ENCODE results near the gene HABP2.

Gene HABP2

DNA sequence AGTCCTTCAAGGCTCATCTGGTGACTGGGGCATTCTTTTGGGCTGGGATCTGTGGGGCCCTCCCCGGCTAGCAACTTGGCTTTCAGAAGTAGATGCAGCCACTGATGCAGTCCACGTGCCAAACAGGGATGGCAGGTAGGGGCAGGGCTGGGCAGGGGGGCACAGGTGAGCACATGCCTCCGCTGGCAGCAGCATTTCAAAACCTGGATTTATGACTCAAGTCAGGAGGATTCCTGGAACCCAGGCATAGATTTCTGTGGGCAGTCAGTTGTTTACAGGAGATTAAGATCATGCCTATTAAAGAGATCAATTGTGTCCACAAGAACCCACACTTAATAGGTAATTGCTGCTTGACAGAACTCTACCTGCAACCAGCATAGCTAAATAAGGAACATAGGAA lies 839 bp upstream of the HABP2 start:
- DNase-seq = no peak
- in situ Hi-C loops (cut with MboI; ENCODE audit: low pct_unique_long_range_greater_than_20kb, low sequenced_read_pairs) = no loop called here

DNA sequence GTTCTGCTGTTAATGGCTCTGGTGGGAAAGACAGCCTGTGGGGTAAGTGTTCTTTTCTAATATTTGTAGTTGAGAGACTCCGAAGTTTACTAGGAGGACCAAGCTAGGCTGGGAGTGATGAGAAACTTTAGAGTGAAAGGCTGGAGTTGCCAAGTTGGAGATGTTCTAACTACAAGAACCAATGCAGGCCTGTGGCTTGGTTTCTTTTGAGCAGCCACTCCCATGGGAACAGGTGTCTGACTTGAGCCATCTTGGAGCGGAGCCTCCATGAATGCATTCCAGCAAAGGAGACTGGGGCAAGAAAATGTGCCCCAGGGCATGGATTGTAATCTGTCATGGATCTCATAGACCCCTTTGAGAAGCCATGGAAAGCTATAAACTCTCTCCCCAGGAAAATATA lies 296 bp downstream of the HABP2 start:
- no peak for DNase-seq
- in situ Hi-C loops (cut with MboI; ENCODE audit: low pct_unique_long_range_greater_than_20kb, low sequenced_read_pairs) = no loop called here

DNA sequence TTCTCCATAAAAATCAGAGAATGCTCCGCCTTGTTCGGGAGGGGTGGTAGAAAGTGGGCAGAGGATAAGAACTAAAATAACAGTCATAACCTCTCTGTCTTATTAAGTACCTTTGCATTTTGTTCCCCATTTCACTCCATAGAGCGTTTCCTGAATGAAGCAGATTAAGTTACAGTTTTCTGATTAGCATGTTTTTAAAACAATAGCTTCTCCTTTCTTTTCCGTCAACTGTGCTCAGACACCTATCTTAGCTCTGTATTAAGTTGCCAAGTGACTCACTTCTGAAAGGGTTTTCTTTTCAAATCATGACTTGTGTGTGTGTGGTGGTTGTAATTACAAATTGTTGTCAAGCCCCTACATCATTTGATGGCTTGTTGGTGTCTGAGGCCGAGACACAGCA lies 1.4 kb downstream of the HABP2 start:
- peak; percentile 59 for DNase-seq
- in situ Hi-C loops (cut with MboI; ENCODE audit: low pct_unique_long_range_greater_than_20kb, low sequenced_read_pairs) = no loop called here

DNA sequence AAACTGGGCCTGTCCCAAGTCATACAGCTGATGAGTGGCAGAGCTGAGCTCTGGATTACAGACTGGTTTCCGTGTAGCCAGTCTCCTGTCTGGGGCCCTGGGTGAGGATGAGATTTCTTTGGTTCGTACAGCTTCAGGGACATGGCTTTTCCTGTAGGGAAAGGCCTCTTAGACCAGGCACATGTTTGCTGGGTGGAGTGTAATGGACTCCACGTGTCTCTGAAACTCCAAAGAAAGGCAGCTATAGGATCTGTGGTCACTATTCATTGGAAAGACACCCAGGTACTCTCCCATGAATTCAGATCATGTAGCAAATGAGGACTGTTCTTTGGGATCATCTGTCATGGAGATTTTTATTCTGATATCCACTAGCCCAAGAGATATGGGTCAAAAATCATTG lies 2.4 kb downstream of the HABP2 start:
- in situ Hi-C loops (cut with MboI; ENCODE audit: low pct_unique_long_range_greater_than_20kb, low sequenced_read_pairs) = no loop called here
- DNase-seq = no peak

DNA sequence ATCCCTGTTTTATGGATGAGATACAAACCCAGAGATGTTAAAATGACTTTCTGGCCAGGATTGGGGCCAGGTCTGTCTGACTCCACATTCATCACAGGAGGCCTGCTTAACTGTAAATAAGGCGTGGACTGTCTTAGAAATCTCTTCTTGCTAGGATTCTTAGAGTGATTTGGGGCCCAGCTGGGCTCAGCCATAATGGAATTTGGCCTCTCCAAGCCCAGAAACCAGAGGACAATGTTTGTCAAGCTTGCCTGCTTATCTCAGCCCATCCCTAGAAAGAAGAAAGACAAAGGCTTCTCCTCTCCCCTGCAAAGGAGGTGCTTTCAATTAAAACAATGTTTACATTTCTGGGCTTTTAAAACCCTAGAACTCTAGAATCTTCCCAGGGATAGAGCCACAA lies 2.9 kb downstream of the HABP2 start:
- in situ Hi-C loops (cut with MboI; ENCODE audit: low pct_unique_long_range_greater_than_20kb, low sequenced_read_pairs) = no loop called here
- no peak for DNase-seq

DNA sequence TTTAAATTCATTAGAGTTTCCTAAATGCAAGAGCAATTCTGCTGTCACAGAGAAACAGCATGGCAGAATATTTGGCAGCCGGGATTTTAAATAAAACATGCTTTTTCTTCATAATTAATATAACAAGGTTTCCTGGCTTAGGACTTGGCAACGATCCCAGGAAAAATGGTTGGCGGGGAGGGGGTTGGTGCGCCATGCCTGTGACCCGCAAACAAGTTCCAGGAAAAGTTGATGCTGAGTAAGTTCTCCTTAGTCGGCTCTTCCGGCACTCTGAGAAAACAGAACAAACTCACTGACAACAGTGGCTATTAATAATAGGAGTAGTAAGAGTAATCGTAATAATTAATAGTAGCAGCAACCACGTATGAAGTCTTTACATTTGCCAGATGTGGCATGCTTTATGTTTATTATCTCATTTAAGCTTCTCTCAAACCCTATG lies 4.6 kb downstream of the HABP2 start:
- in situ Hi-C loops (cut with MboI; ENCODE audit: low pct_unique_long_range_greater_than_20kb, low sequenced_read_pairs) = no loop called here
- DNase-seq = peak; percentile 45

DNA sequence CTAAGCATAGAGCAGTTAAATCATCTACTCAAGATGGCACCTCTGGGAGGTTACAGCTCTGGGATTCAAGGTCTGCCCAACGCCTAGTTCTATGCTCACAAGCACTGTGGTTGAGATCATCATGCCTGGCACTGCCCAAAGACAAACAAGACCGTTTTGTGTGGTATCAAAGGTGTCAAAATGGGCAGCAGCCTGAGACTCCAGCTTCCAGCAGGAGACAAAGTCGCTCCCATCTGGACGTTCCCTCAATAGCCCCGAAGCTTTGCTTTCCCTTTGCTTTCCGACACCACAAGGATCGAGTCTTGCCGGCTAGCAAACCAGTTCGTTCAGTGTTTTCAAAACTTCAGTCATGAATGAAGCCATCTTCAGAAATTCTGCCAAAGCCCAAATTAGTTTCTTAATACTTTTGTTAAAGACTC lies 5.1 kb downstream of the HABP2 start:
- in situ Hi-C loops (cut with MboI; ENCODE audit: low pct_unique_long_range_greater_than_20kb, low sequenced_read_pairs) = no loop called here

DNA sequence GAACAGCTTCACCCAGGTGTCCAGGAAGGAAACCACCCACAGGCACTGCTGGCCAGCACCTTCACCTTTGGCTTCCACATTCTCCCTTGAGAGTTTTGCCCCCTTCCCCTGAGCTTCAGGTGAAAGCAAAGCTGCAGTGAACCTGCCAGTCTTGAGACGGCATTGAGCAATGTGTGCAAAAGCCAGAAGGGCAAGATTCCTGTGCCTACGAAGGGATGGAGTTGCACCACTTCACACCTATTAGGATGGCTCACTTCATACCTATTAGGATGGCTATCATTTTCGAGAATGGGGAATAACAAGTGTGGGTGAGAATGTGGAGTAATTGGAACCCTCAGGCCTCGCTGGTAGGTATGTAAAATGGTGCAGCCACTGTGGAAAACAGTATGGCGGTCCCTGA lies 7.2 kb downstream of the HABP2 start:
- DNase-seq = no peak
- in situ Hi-C loops (cut with MboI; ENCODE audit: low pct_unique_long_range_greater_than_20kb, low sequenced_read_pairs) = no loop called here

More for the DNA sequence above, 5.1 kb downstream of the HABP2 start:
- DNase-seq = no peak

DNA sequence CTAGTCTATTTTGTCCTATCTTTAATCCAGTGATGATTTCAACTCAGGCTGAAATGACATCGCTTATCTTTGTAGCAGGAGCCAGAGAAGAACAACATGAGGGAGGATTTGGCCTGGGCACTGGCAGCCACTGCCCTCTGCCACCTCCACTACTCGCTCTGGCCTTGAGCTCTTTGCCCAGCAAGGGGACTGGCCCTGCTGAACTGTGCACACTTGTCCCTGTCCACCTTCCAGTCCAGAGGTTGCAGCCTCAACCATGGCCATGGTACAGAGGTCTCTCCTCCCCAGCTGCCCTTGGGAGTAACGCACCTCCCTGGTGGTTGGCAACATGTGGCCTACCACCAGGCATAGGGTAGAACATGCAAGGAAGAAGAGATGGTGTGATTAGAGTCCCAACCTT lies 8.4 kb downstream of the HABP2 start:
- in situ Hi-C loops (cut with MboI; ENCODE audit: low pct_unique_long_range_greater_than_20kb, low sequenced_read_pairs) = no loop called here
- no peak for DNase-seq

DNA sequence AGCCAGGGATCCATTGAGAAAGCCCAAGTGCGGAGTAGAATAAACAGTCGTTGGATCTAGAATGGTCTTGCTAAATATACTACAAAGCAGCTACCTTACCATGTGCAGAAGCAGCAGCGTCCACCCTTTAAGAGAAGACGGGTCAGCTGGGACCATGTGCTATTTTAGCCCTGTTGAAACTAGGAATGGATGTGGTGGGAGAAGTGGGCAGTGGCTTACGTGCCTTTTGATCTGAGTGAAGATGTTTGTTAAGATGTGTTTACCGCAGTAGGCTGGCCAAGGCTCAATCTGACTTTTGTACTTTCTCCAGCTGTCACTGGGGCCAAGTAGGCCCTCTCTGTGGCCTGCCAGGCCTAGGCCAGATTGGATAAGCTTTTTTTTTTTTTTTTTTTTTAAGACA lies 9.2 kb downstream of the HABP2 start:
- DNase-seq = no peak
- in situ Hi-C loops (cut with MboI; ENCODE audit: low pct_unique_long_range_greater_than_20kb, low sequenced_read_pairs) = no loop called here

DNA sequence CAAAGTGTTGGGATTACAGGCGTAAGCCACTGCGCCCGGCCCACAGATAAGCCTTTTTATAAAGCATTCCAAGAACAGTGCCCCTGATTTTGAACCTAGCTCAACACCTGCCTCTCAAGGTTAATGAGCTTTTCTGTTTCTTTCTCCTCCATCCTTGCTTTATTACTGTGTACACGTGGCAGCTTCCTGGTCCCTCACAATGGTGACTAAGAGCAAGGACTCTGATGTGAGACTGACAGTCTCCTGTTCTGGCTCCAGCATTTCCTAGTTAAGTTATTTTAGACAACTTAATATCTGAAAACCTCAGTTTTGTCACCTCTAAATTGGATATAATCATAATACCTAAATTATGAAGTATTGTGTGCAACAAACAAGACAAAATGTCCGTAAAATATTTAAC lies 9.9 kb downstream of the HABP2 start:
- DNase-seq = no peak
- in situ Hi-C loops (cut with MboI; ENCODE audit: low pct_unique_long_range_greater_than_20kb, low sequenced_read_pairs) = no loop called here

DNA sequence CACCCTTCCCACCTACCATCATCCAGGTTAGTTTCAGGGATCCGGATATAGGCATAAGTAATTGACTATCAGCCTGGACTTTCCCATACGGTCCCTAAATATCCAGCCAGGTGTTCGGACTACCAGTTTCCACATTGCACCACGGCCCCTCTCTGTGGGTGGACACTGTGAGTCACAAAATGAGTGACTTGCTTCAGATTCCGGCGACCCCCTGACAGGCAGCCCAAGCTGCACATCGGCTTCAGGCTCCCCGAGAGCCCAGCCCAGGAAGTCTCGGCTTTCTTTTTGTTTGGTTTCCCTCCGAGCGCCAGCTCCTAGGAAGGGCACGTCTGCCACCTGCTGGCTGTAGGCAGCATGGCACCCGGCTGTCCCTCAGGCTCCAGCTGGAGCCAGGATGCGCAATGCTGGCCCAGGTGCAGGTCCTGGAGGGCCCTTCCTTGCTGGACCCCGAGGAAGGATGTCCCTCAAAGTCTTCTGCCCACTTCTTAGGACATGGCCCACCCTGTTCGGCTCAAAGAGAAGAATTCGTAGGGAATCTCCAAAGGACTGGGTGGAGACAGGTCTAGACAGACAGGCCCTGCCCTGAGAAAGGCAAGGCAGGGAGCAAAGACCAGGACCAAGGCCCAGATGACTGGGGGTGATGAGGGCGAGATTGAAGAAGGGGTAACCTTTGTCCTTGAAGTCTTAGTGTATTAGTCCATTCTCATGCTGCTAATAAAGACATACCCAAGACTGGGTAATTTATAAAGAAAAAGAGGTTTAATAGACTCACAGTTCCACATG lies 10.6 kb downstream of the HABP2 start:
- in situ Hi-C loops (cut with MboI; ENCODE audit: low pct_unique_long_range_greater_than_20kb, low sequenced_read_pairs) = no loop called here
- peak; percentile 77 for DNase-seq

DNA sequence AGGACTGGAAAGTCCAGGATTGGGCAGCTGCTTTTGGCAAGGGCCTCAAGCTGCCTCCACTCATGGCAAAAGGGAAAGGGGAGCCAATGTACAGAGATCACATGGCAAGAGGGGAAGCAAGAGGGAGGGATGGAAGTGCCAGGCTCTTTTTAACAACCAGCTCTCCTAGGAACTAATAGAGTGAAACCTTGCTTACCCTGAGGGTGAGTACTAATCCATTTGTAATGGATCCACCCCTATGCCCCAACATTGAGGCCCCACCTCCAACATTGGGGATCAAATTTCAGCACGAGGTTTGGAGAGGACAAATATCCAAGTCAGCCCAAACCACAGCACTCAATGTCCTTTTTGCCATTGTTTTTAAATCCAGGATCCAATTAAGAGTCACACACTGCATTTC lies 12.5 kb downstream of the HABP2 start:
- no peak for DNase-seq
- in situ Hi-C loops (cut with MboI; ENCODE audit: low pct_unique_long_range_greater_than_20kb, low sequenced_read_pairs) = no loop called here

DNA sequence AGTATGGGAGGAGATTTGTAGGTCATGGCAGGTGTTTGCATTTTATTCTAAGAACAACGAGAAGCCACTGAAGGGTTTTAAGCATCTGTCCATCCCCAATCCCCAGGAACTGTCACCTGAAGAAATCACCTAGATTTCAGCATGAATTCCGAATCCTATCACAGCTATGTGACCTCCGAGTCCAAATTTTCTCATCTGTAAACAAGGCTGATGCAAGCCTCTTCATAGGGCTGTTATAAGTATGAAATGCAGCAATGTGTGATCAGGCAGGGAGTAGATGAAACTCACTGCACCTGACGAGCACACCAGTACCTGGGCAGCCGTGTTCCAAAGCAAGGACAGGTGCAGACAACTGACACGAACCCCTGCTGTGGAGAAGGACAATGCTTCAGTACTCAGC lies 14.0 kb downstream of the HABP2 start:
- in situ Hi-C loops (cut with MboI; ENCODE audit: low pct_unique_long_range_greater_than_20kb, low sequenced_read_pairs) = no loop called here
- DNase-seq = no peak

DNA sequence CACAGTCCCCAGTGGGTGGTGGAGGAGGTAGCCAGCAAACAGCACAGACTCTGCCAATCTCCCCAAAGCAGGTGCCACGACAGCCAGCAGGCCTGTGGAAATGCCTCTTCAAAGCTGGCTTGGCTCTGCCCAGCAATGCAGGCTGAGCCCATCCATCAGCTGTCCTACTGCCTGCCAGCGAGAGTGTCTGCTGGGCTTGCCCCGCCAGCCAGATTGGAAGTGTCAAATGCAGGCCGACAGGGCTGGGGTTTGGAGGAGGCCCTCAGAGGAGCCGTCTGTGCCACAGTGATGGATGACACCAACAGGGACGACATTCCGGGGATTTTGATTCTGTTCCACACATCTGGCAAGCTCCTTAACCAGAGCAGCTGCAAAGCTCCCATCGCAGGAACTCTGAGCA lies 16.7 kb downstream of the HABP2 start:
- in situ Hi-C loops (cut with MboI; ENCODE audit: low pct_unique_long_range_greater_than_20kb, low sequenced_read_pairs) = no loop called here
- no peak for DNase-seq

DNA sequence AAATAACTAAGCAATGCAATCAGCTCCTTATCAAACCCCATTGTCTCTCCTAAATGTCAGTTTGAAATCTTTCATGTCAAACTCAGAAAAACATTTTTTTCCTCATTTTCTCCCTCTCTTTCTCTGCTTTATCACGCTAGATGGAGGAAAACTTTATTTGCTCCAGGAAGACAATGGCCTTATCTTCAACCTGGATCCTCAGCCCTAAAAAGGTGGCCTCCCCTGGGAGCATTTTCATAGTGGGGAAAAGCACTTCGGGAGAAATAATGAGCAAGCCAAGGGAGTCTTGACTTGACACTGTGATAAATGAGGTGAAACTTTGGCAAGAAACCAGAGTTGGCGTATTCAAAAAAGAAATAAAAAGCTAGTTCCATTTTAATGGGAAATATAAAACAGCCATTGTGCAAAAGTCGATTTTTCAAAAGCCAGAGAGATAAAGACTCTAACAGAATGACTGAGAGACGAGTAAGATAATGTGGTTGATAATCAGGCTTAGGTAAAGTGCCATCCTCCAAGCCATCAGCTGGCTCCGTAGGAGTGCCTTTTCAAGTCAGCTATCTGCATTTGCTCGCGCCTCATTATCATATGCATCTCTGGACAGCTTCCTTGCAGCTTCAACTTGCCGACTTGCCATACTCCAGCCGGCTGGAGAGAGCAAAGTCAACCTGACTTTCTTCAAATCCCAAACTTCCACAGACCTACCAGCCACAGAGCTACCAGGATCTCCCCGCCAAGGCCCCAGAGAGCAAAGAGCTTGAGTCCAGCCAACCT lies 19.9 kb downstream of the HABP2 start:
- in situ Hi-C loops (cut with MboI; ENCODE audit: low pct_unique_long_range_greater_than_20kb, low sequenced_read_pairs) = no loop called here
- no peak for DNase-seq

DNA sequence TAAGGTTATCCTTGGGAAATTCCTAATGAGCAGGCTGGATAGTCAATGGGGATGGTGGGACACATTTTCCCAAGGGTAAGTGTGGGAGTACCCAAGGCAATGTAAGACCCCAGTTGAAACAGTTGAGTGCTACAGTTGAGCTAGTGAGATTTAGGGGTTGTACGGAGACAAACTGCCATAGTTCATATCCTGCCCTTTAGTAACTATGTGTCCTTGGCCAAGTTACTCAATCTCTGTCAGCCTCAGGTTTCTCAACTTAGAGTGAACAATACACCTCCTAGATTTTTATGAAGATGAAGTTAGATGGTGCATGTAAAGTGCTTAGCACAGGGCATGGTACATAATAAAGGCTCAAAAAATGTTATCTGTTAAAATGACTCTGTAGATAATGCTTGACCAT lies 20.5 kb downstream of the HABP2 start:
- in situ Hi-C loops (cut with MboI; ENCODE audit: low pct_unique_long_range_greater_than_20kb, low sequenced_read_pairs) = no loop called here
- DNase-seq = no peak

DNA sequence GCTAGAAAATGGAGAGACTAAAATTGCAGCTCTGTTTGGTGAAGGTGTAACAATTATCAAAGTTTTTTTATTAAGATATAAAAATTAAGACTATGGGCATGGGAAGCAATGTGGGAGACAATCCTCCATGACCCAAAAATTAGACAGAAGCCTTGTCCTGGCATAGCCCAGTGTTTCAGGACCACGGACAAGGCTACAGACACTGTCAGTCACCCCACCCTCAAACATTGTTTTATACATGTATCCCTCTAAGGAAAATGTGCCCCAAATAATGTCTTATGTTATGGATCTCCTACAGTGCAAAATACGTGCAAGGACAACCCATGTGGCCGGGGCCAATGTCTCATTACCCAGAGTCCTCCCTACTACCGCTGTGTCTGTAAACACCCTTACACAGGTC lies 24.0 kb downstream of the HABP2 start:
- in situ Hi-C loops (cut with MboI; ENCODE audit: low pct_unique_long_range_greater_than_20kb, low sequenced_read_pairs) = no loop called here
- DNase-seq = peak; percentile 27

DNA sequence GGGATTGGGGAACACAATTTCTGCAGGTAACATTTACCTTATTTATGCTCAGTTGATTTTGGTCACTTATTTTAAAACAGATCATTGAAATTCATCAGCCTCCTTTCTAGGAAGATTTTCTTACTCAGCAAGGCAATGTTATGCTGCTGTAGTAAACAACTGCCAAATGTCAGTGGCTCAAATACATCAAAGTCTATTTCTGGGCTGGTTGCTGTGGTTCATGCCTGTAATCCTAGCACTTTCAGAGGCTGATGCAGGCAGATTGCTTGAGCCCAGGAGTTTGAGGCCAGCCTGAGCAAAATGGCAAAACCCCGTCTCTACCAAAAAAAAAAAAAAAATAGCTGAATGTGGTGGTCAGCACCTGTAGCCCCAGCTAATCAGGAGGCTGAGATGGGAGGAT lies 25.9 kb downstream of the HABP2 start:
- no peak for DNase-seq
- in situ Hi-C loops (cut with MboI; ENCODE audit: low pct_unique_long_range_greater_than_20kb, low sequenced_read_pairs) = no loop called here

DNA sequence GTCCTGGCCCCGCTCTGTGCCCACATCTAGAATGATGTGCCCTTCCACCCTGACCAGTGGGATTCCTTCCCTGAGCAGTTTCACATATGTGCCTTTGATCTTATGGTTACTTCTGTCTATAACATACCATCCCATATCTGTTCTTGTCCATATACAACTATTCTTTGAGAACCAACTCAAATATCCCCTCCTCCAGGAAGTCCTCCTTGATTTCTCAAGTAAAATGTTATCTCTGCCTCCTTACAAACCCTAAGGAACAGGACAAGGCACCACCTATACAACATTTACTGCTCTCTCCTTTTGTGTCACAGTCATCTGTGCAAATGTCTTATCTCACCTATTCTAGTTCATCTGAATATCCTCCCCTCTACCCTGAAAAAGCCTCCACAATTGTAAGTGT lies 28.2 kb downstream of the HABP2 start:
- in situ Hi-C loops (cut with MboI; ENCODE audit: low pct_unique_long_range_greater_than_20kb, low sequenced_read_pairs) = no loop called here
- DNase-seq = no peak

DNA sequence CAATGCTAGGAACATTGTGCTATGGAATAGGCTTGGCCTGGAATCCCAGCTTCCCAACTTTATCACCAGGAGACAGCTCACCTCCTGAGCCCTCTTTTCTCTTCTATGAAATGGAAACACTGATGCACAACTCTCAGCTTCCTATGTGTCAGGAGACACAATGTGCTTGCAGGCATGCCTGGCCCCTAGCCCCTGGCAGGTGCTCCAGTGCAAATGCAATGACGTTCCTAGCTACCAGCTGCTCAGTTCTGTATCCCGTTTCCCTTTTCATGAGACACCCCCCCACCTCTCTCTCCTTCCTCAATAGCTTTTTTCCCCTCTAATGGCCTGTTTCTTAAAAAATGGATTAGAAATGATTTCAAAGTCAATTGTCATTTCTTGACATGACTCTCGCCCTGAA lies 30.7 kb downstream of the HABP2 start:
- in situ Hi-C loops (cut with MboI; ENCODE audit: low pct_unique_long_range_greater_than_20kb, low sequenced_read_pairs) = no loop called here

More for the DNA sequence above, 30.7 kb downstream of the HABP2 start:
- no peak for DNase-seq
